Measurements from ENCODE around the gene LRMDA.

The LRMDA gene

DNA sequence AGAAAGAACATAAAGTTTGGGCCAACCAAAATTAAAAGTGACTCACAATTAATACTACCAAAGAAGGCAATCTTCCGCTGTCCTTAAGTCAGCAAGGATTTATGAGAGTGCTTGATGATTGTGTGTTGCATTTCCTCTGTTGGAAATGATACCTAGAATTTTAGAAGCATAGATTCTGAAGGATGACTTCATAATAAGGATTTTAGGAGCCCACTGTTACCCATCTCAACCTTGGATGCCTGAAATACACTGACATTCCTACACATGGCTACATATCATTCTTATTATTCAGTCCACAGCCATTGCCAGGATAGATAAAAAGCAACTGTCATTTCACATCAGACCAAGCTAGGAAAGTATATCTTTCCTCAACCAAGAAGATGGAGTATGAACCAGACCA is 823.8 kb downstream of the LRMDA start:
- DNase-seq (ENCODE audit: extremely low read depth, low read depth), result no peak
- TF ChIP-seq CTCF (IDR thresholded peaks at IDR 0.05; ENCODE audit: low read depth, low read length), result no peak

DNA sequence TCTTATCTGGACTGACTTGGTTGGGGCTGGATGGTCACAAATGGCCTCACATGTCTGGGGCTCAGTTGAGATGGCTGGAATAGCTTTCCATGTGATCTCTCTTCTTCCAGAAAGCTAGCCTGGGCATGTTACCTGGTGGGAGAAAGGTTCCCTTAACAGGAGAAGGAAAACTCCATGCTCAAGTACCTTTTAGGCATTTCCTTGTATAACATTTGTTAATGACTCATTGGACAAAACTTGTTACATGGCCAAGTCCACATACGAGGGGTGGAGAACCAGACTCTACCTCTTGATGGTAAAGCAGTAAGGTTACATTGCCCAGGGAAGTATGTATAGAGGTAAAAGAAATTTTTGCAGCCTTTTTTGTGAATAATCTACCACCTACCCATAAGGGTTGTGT is 826.4 kb downstream of the LRMDA start:
- DNase-seq (ENCODE audit: extremely low read depth, low read depth), result no peak

DNA sequence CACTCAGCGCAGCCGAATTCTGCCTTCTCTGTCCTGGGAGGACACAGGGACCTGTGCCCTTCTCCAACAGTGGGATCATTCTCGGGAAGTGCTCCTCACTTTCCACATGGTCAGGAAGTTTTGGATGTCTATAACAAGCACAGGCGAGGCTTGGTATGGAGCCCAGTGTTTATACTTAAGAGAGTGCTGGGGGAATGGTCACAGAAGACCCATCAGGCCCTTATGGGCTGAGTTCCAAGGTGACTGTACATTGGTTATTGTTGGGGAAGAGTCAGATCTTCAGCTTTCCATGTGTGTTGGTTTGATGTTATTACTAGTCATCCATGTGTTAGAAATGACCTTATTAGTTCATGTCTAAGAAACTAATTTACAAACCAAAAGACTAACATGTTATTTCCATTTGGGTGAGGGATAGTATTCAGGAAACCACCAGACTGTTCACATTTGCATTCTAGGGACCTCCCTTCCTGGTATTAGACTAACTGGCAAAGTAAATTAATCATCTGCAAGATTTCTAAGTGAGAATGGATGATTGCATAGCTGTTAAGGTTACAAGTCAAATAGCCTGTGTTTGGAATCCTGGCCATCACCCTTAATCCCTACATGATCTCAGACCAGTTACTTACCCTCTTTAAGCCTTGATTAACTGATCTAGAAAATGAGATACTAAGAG is 834.2 kb downstream of the LRMDA start:
- no peak for TF ChIP-seq CTCF (IDR thresholded peaks at IDR 0.05; ENCODE audit: low read depth, low read length)
- no peak for DNase-seq (ENCODE audit: extremely low read depth, low read depth)

More for the DNA sequence above, 826.4 kb downstream of the LRMDA start:
- TF ChIP-seq CTCF (IDR thresholded peaks at IDR 0.05; ENCODE audit: low read depth, low read length), result no peak

GRCh38 chr10:76268530-76268929 is 837.1 kb downstream of the LRMDA start:
- DNase-seq (ENCODE audit: extremely low read depth, low read depth), result no peak
- TF ChIP-seq CTCF (IDR thresholded peaks at IDR 0.05; ENCODE audit: low read depth, low read length), result no peak

DNA sequence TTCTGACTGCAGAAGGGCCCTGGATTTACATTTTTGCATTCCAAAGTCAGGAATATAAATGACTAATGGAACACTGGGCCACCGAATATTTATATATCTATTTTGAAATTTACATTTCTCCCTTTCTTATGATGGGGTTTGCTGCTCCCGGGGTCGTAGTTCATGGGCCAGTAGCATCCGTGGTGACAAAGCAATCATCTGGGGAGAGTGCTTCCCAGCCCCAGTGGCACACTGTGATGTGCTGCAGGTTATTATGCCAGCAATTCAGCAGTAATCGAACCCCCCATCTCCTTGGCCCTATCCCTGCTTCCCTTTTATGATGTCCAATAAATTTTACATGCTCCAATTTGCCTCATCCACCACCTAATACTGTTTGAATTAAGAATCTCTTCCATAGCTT is 837.5 kb downstream of the LRMDA start:
- DNase-seq (ENCODE audit: extremely low read depth, low read depth), result no peak
- no peak for TF ChIP-seq CTCF (IDR thresholded peaks at IDR 0.05; ENCODE audit: low read depth, low read length)

- no peak for TF ChIP-seq CTCF (IDR thresholded peaks at IDR 0.05; ENCODE audit: low read depth, low read length)
- DNase-seq (ENCODE audit: extremely low read depth, low read depth), result no peak
Observed at GRCh38 chr10:76270464-76270863, 839.0 kb downstream of the LRMDA start.

- TF ChIP-seq CTCF (IDR thresholded peaks at IDR 0.05; ENCODE audit: low read depth, low read length), result no peak
- DNase-seq (ENCODE audit: extremely low read depth, low read depth), result no peak
Observed at GRCh38 chr10:76274933-76275332, 843.5 kb downstream of the LRMDA start.

All from AG09319 (cell line).